ENCODE data around the gene CUBN. TPM values are rescaled to one million over a fixed set of nuclear protein-coding genes. Genes with fewer than 3 reads are reported as not detected.

Gene CUBN
- total and polyA plus RNA-seq, 7 donors: 0.25 to 2.4 (median 1.1) TPM; not detected in 2

DNA sequence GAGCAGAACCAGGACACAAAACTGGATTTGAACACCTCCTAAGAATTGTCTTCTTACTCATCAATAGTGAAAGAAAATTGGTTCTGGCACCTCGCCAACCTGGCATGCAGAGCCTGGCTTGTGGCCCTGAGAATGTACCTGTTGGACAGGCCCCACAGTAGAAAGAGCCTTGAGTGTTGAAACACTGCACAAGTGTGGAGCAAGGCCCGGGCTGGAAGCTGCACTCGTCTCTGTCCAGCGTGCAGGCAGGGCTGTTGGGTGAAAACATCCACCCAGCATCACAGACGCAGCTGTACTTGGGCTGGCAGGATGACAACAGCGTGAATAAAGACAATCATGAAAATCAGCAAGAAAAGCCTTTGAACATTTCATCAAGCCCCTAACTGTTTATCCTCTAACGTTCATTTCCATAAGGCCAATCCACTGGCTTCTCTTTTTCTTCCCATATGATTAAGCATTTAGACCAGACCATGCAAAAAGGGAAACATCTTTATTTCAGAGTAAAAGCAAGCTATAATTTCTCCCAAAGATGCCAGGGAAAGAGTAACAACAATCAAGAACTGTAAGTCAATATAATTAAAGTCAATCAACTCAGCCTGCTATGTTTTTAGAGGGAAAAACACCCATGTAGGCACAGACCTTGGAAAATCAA is 15.6 kb downstream of the CUBN start:
- Histone ChIP-seq H3K27ac (no peak overlapping the region), H3K4me3 (no peak overlapping the region), H3K4me1 (no peaks in the 10 kb centered on the region), H3K36me3 (no peaks in the 10 kb centered on the region), H3K27me3 (no peaks in the 10 kb centered on the region), H3K9me3 (no peaks in the 10 kb centered on the region)
- intact Hi-C loops (cut with DNase I): no loop called here
- TF ChIP-seq POLR2A (IDR thresholded peaks at IDR 0.05): no peak
- no peak for TF ChIP-seq POLR2AphosphoS5 (IDR thresholded peaks at IDR 0.05)
- TF ChIP-seq EP300 (IDR thresholded peaks at IDR 0.05): no peak
- TF ChIP-seq, protein P1, sequence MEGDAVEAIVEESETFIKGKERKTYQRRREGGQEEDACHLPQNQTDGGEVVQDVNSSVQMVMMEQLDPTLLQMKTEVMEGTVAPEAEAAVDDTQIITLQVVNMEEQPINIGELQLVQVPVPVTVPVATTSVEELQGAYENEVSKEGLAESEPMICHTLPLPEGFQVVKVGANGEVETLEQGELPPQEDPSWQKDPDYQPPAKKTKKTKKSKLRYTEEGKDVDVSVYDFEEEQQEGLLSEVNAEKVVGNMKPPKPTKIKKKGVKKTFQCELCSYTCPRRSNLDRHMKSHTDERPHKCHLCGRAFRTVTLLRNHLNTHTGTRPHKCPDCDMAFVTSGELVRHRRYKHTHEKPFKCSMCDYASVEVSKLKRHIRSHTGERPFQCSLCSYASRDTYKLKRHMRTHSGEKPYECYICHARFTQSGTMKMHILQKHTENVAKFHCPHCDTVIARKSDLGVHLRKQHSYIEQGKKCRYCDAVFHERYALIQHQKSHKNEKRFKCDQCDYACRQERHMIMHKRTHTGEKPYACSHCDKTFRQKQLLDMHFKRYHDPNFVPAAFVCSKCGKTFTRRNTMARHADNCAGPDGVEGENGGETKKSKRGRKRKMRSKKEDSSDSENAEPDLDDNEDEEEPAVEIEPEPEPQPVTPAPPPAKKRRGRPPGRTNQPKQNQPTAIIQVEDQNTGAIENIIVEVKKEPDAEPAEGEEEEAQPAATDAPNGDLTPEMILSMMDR (IDR thresholded peaks at IDR 0.05): no peak
- DNase-seq: peak; percentile 71
- WGBS, 2 donors: 73 to 75% methylated on average over 7 of the region's 7 CpGs

DNA sequence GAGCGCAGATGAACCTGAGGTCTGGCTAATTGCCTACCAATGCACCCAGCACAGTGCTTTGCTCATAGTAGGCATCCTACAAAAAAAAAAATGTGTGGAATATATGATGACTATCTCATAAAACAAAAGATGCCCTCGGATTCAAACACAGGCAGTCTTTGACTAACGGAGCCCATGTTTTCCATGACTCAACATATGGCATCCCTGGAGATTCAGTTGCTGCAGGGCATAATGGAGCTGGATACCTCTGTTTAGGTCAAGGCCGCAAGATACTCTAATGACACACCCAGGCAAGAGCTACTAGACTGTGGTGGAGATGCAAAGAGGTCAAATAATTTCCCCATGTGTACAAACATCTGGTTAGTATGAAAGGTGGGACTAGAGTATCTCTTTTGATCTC is 16.3 kb downstream of the CUBN start:
- no peaks in the 10 kb centered on the region for H3K36me3 ChIP-seq
- H3K4me1 ChIP-seq: no peaks in the 10 kb centered on the region
- no peak for DNase-seq
- no peak overlapping the region for H3K27ac ChIP-seq
- TF ChIP-seq POLR2A (IDR thresholded peaks at IDR 0.05) (no peak), EP300 (IDR thresholded peaks at IDR 0.05) (no peak), POLR2AphosphoS5 (IDR thresholded peaks at IDR 0.05) (no peak)
- TF ChIP-seq, protein P1 (IDR thresholded peaks at IDR 0.05): no peak
- 93 to 97% methylated on average over 4 of the region's 4 CpGs for WGBS, 2 donors
- H3K9me3 ChIP-seq: no peaks in the 10 kb centered on the region
- intact Hi-C loops (cut with DNase I): no loop called here
- H3K4me3 ChIP-seq: no peak overlapping the region
- H3K27me3 ChIP-seq: no peaks in the 10 kb centered on the region

DNA sequence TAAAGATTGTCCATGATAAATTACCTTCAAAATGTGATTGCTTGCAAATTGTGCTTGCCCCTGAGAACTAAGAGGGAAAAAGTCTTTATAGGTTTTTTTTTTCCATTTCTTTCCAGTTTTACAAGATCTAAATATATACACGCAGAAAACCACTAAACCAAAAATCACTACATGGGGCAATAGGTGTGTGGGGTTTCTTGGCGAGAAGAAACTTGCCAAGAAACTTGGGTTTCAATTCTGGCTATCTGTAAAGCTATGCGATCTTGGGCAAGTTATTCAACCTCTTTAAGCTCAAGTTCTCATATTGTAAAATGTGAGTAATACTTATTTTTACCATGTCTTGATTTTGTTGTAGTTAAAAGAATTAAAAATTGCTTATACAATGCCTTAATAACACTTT is 17.0 kb downstream of the CUBN start:
- no peaks in the 10 kb centered on the region for H3K9me3 ChIP-seq
- H3K27me3 ChIP-seq: no peaks in the 10 kb centered on the region
- DNase-seq: no peak
- TF ChIP-seq EP300 (IDR thresholded peaks at IDR 0.05) (no peak), POLR2A (IDR thresholded peaks at IDR 0.05) (no peak), POLR2AphosphoS5 (IDR thresholded peaks at IDR 0.05) (no peak)
- TF ChIP-seq, protein P1 (IDR thresholded peaks at IDR 0.05): no peak
- WGBS, 2 donors: 60 to 84% methylated on average over 3 of the region's 3 CpGs
- no peak overlapping the region for H3K27ac ChIP-seq
- no peaks in the 10 kb centered on the region for H3K36me3 ChIP-seq
- H3K4me3 ChIP-seq: no peak overlapping the region
- H3K4me1 ChIP-seq: no peaks in the 10 kb centered on the region
- intact Hi-C loops (cut with DNase I): no loop called here

DNA sequence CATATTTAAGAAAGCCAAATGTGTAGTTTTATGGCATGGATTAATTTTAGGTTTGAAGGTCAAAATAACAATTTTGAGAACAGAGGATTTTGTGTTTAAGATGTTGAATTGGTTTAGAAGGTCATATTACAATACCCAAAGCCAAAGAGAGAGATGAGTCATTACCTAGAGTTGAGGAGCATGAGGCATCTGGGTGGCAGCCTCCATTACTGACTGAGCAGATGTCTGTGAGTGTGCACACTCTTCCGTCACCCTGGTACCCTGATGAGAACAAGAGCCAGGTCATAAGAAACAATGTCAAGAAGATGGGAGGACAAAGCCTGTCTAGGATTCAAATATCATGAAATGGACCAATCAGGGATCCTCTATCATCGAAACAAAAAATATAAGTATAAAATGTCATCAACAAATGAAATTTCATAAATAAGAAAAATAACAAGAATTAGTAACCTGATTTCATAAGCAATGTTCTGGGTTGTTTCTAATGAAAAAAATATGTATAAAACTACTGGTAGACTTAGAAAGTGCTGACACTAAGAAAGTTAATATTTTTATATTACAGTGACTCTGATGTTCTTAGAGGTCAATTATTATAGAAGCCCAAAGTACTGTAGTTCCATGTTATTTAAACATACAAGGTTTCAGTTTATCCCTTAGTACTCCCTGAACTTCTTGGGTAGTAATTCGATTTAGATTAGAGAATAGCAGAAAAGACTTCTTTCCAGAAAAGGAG is 20.0 kb downstream of the CUBN start:
- Histone ChIP-seq H3K27ac (no peak overlapping the region), H3K4me3 (no peak overlapping the region), H3K9me3 (no peaks in the 10 kb centered on the region), H3K4me1 (no peaks in the 10 kb centered on the region), H3K36me3 (no peaks in the 10 kb centered on the region), H3K27me3 (no peaks in the 10 kb centered on the region)
- 95 to 96% methylated on average over 3 of the region's 3 CpGs for whole genome bisulfite sequencing, 2 donors
- intact Hi-C loops (cut with DNase I): no loop called here
- no peak for TF ChIP-seq POLR2AphosphoS5 (IDR thresholded peaks at IDR 0.05)
- TF ChIP-seq, protein P1 (IDR thresholded peaks at IDR 0.05): no peak
- no peak for TF ChIP-seq POLR2A (IDR thresholded peaks at IDR 0.05)
- no peak for TF ChIP-seq EP300 (IDR thresholded peaks at IDR 0.05)
- no peak for DNase-seq
